Kasumi-1 (cell line): ENCODE measurements around the gene UQCRHL.
"Not testable (repeated sequence)": the region's sequence is repeated elsewhere in the genome, so short reads cannot be mapped to it uniquely, and the experiment has no call there.

Experiments used
- DNase-seq, 2 experiments: peaks; one replicate each; lab custom pipeline; 2025; lab: John Stamatoyannopoulos, UW

UQCRHL gene

DNA sequence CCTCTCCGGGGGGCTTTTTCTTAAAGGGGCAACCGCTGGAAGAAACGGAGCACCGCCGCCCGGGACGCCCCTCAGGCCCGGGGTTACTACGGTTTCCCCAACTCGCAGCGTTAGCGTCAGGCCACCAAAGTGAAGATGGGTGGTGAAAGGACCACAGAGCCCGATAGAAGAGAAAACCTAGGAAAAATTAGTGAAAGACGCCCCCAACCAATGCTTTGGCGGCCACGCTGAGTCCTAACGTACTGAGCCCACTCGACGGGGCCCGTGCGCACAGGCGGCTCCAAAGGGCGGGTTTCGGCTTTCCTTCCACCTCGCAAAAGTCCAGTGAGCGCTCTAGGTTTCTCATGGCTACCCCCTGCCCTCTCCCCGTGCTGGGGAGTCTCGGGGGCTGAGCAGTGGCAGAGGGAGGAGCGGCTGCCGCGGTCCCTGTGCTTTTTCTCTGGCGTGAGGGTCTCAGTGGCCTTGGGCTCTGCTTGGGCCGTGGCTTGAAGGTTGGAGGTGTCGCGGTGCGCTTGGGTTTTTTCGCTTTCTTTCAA is 27.8 kb upstream of the UQCRHL start:
- DNase-seq, result no peak

DNA sequence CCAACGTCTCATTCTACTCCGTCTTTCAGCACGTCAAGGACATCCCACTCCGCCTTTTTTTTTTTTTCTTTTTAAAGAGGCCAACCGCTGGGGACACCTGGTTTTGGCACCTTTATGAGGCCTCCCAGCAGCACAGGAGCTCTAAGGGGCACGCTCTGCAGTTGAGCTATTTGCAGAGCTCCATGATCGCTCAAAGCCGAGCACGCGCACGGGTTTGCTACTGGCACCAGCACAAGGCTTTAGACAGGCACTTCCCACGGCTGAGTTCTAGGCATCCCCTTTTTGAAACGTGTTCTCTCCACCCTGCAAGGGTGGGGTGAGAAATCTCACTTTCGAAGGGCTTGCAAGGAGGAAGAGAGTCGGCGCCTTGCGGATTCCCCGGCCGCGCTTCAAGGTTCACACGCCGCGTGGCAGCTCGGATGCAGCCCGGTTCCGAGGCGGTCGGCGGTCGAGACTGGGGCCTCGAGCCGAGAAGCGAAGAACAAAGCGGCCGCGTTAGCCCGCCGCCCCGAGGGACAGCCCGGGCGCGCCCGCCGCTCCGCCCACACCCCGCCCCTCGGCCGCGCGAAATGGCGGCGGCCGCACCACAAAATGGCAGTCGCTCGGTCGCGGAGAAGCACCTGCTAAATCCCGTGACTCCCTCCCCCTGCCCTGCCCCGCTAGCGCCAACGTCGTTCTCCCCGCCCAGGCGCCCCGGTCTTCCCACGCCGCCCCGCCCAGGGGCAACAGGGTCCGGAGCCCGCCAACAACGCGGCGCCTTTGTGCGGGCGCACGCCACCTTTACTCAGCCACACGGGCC is 27.2 kb upstream of the UQCRHL start:
- peak; percentile 91 to 93 for DNase-seq

DNA sequence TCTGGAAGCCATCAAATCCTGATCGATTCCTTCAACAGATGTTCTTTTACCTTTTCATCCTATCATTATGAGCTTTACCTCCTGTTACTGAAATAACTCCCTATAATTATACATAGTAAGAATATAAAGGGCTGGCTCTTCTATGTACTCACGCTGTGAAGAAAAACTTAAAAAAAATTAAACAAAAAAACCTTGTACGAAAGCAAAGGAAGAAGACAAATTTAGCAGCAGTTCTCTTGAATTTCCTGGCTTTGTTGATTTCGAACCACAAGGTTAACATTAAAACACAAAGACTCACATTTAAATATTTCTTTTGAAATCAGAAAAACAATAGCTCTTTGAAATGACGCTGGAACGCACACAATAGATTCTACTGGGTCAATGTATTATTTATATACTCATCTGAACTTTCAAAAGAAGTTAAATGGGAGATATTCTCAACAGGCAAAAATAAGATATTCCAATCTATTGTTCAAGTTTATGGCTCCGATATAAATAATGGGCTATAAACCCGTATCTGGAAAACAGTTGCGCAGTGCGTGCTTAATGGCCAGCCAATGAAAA is 26.5 kb upstream of the UQCRHL start:
- DNase-seq, result no peak

DNA sequence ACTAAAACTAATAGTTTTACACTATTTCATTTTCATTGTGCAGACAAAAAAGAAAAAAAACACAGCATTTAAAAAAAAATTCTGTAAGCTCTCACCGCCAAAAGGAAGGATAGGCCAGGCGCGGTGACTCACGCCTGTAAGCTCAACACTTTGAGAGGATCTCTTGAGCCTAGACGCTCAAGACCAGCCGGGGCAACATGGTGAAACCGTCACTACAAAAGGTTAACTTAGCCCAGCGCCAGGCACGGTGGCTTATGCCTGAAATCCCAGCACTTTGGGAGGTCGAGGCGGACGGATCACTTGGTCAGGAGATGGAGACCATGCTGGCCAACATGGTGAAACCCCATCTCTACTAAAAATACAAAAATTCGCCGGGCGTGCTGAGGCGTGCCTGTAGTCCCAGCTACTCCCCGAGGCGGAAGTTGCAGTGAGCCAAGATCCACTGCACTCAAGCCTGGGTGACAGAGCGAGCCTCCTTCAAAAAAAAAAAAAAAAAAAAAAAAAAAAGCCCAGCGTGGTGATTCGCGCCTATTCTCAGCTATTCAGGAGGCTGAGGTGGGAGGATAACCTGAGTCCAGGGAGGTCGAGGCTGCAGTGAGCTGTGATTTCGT is 25.7 kb upstream of the UQCRHL start:
- DNase-seq, result peak; percentile 50 to 78

DNA sequence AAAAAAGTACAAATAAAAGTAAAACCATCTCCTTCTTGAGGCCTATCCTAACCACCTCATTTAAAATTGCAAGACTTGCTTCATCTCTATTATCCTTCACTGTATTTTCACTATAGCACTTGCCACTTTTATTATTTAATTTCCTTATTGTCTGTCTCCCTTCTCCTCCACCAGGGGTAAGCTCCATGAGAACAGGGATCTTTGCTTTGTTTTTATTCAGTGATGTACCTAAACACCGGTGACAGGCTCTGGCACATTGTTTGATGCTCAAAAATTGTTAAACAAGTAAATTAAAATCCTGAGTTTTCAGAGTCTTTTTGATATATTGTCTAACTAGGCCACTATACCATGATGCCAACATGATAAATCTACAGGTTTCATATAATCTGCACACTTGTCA is 22.8 kb upstream of the UQCRHL start:
- DNase-seq, result peak; percentile 38 to 48

DNA sequence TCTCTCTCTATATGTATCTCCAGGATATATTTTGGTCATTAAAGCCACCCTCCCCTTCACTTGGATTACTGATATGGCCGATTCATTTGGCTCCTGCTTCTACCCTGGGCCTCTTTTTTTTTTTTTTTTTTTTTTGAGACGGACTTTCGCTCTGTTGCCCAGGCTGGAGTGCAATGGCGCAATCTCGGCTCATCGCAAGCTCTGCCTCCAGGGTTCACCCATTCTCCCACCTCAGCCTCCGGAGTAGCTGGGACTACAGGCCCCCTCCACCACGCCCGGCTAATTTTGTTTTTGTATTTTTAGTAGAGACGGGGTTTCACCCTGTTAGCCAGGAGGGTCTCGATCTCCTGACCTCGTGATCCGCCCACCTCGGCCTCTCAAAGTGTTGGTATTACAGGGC is 21.5 kb upstream of the UQCRHL start:
- DNase-seq, result not testable (repeated sequence)

DNA sequence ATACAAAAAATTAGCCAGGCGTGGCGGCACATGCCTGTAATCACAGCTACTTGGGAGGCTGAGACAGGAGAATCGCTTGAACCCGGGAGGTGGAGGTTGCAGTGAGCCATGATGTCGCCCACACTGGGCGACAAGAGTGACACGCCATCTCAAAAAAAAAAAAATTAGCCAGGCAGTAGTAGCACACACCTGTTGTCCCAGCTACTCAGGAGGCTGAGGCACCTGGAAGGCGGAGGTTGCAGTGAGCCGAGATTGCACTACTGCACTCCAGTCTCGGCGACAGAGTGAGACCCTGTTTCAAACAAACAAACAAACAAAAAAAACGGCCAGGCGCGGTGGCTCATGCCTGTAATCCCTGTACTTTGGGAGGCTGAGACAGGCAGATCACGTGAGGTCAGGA is 20.1 kb upstream of the UQCRHL start:
- DNase-seq, result not testable (repeated sequence)

DNA sequence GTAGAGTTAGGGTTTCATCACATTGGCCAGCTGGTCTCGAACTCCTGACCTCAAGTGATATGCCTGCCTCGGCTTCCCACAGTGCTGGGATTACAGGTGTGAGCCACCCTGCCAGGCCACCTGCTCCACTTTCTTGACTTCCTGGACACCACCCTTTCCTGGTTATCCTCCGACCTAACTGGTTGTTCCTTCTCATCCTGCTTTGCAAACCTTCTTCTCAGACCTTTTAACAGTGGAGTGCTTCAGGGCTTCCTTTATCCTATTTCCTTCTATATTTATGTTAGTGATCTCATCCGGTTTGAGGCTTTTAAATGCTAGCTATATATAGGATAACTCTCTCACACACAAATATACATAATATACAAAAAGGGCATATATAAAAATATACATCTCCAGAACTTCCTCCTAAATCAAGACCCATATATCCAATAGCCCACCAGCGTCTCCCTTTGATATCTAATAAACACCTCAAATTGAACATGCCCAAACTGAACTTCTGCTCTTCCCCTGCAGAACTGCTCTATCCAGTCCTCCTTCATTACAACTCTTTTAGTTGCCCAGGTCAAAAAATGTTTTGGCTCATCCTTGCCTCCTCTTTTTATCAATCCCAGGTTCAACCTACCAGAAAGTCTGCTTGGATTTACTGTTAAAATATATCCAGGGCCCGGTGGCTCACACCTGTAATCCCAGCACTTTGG is 19.5 kb upstream of the UQCRHL start:
- no peak for DNase-seq

DNA sequence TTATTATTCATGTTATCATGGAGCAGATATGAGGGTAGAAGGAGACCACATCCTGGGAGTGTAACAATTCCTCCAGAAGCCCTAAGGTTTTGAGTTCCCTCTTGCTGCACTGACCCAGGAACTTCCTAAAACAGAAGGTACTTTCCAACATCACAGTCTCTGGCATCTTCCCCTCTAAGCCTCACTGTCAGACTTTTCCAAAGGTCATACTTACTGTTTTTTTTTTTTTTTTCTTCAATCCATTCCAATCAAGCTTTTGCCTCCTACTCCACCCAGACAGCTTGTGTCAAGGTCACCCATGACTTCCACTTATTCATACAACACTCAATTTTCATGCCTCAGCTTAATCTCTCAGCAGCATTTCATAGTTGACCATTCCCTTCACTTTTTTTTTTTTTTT is 18.4 kb upstream of the UQCRHL start:
- DNase-seq, result peak in 1 of 2 experiments; percentile 14

DNA sequence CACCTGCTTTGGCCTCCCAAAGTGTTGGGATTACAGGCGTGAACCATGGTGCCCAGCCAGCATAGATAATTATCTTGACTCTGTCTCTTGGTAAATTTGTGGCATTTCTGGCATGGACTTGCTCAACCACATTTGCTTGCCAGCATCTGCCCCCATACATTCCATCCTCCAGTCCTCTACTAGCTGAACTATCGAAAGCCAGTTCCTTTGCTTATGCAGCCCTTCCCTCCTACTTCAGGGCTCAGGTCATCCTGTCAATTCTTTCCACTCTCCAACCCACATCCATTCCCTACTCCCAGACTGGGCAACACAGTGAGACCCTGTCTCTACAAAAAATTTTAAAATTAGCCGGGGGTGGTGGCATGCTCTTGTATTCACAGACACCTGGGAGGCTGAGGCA is 13.0 kb upstream of the UQCRHL start:
- no peak for DNase-seq

DNA sequence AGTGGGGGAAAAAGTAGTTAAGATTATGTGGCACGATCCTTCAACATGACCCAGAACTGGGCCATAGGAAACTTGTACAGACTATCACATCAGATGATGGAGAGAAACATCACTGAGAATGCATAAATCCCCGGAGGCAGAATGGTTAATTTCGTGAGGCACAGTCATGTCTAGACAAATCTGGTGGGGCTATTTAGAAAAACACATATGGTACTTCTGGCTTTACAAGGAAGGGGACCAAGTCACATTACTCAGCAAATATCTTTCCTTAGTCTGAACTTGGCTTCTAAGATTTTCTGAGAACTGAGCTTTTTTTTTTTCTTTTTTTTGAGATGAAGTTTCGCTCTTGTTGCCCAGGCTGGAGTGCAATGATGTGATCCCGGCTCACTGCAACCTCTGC is 9.2 kb upstream of the UQCRHL start:
- no peak for DNase-seq

DNA sequence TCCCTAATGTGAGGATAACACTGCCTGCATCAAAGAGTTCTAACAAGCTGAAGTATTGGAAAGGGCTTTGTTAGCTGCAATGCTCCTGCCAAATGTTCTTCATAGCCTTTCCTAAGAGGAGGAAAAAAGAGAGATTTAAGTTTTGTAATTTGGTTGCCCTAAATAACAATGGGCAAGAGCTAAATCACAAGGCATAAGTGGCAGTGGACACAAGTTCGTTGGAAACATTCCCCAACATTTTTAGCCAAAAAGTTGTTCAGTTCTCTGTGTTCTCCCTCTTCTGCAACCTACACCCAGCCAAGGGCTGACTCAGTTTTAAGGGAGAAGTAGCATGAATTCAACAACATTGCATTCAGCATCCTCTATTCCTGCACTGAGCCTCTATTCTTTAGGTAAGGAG is 2.6 kb upstream of the UQCRHL start:
- DNase-seq, result no peak

DNA sequence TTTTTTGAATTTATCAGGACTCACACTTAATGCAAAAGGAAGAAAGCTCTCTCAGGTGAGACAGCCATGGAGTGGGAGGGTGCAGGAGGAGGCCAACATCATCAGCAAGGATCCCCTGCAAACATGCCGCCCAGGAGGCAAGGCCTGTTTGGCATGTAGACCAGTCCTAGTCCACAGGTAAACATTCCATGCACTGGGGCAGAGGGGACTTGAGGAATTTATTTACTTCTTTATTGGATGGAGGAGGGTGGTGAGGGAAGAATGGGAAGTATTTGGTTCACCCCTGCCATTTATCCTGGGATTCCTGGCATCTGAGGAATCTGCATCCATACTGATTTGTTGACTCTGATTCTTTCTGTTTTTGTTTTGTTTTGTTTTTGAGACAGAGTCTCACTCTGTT is 1.5 kb upstream of the UQCRHL start:
- no peak for DNase-seq

DNA sequence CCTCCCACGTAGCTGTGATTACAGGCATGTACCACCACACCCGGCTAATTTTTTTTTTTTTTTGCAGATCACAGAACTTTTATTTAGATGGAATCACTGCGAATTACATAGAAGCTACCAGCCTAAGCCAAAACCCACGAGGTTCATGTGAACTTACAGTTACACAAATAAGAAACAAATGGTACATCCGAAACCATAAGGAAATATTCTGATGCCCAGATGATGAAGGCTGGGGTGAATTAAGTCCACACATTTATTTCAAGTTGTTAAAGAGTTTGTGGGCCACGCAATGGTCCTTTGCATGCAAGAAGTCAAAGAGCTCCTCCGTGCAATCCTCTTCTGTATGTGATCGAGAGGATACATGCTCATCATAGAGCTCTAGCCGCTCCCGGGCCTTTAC is 328 bp downstream of the UQCRHL start:
- DNase-seq, result no peak

DNA sequence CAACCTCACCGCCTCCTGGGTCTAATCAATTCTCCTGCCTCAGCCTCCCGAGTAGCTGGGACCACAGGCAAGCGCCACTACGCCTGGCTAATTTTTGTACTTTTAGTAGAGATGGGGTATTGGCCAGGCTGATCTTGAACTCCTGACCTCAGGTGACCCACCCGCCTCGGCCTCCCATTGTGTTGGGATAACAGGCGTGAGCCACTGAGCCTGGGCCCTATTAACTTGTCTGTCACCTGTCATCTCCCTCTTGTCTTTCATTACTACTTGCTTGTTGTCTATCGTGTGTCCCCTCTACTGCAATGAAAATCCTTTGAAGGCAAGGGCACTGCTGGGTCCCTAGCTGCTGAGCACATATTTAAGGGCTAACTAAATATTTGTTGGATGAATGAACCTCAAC is 3.4 kb downstream of the UQCRHL start:
- DNase-seq, result no peak

DNA sequence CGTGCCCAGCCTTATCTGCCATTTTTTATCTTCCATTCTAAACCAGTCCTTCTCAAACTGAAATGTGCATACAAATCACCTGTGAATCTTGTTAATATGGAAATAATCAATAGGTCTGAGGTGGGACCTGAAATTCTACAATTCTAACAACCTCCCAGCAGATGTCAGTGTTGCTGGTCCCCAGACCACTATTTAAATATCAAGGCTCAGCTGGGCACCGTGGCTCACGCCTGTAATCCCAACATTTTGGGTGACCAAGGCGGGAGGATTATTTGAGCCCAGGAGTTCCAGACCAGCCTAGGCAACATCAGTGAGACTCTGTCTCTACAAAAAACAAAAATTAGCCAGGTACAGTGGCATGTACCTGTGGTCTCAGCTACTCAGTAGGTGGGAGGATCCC is 4.1 kb downstream of the UQCRHL start:
- DNase-seq, result peak; percentile 10 to 32

DNA sequence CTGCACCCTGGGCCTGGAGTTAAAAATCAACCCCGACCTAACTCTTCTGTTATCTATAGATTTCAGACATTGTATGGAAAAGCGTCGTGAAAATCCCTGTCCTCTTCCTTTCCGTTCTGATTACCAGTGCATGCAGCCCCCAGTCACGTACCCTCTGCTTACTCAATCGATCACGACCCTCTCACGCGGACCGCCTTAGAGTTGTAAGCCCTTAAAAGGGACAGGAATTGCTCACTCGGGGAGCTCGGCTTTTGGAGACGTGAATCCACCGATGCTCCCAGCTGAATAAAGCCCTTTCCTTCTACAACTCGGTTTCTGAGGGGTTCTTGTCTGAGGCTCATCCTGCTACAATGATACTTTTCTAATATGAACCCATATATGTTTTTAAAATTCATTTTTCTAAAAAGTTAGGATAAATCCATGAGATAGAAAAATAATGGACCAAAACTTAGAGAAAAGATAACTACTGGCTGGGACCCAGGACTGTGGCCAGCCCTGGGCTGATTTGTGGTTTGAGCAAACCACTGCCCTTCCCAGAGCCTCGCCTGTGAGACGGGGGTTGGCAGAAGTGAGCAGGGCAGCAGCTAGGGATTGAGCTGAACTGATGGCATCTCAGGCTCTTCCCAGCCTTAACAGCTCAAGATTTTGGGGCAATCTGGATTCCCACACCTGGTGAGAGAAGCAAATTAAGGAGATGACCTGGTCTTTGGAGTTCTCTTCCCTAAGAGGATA is 5.0 kb downstream of the UQCRHL start:
- no peak for DNase-seq

DNA sequence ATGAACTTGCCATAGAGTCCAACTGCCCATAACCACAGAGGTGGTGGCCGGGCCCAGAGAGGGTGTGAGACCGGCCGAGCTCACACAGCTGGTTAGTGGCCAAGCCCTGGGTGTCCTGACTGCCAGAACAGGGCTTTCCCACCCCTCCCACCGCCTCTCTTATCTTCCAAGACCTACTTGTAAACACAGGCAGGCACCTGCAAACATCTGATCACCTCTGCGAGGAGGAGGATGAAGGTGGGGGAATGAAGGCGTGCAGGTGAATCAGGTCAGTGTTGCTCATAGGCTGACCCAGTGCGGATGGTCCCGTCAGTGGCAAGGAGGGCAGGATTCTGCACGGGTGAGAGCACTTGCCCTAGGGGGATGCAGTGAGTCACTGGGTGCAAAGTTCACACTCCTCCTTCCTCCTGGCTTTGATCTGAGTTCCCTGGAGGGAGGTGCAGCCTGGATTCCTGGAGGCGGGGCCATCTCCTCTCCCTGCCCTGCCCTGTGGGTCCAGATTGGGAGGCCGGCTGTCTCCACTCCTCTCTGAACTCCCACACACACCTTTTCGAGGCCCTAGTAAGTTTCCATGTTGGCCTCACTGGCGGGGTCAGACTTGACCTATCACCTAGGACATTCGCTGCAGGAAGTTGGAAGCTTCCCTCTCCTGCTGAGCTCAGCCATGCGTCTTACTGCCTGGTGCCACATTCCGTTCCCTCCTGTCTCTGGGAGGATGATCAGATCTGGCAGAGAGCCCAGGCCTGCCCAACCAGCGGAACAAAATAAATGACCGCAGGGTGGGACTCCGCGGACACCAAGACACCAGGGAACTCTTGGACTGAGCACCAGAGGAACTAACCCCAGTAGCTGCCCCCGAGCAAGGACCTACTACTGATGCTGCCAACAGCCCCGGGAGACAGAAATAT is 7.3 kb downstream of the UQCRHL start:
- DNase-seq, result no peak

DNA sequence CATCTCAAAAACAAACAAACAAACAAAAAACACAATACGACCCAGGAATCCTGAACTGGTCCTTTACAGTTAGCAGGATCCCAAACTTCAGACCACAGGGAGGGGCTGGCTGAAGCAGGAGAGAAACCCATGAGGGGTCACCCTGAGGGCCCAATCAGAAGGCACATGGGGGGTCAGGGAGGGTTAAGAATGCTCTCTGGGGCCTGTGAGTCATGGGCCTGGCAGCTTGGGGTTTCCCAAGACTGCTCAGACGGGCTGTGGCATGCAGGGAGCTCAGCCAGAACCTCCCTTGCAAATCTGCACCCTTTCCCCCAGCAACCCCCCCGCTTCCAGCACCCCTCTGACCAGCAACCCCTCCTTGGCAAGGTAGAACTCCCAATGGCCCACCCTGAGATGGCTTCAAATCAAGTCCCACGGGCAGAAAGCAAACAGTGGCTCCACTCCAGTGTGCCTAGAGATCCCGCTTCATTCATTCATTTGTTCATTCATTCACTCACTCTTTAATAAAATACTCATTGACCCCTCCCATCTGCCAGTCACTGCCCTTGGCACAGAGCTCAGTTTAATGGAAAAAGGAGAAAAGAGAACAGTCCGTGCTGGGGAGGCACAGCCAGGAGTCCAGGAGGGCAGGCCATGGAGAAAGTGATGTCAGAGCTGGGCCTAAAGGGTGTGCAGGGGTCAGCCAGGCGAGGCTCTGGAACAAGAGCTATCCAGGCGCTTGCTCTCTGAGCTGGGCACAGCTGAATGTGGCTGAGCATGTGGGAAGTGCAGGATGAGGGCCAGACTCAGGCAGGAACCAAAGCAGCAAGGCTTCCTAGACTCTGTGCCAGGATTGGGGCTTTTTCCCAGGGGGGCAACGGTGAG is 8.2 kb downstream of the UQCRHL start:
- DNase-seq, result no peak
